Measurements from ENCODE around the gene SMARCAL1. TPM values are rescaled to one million over a fixed set of nuclear protein-coding genes. Genes with fewer than 3 reads are reported as not detected.

SMARCAL1 gene
- total RNA-seq, 4 donors from 2014 or later, result 11.9 to 18.7 (median 14.8) TPM

GRCh38 chr2:216399621-216400020, 12.7 kb upstream of the SMARCAL1 start:
- no peak overlapping the region for H3K4me3 ChIP-seq (ENCODE audit: low read depth, poor library complexity, severe bottlenecking)
- no peak for DNase-seq (ENCODE audit: low spot score in 2 of 2)
- intact Hi-C loops (cut with DNase I; ENCODE audit: low total_unique reads), result no loop called here
- 57 to 63% methylated on average over 1 of the region's 1 CpG for WGBS, 2 donors
- no peak for TF ChIP-seq POLR2A (IDR thresholded peaks at IDR 0.05)
- no peak for TF ChIP-seq CTCF (IDR thresholded peaks at IDR 0.05)

DNA sequence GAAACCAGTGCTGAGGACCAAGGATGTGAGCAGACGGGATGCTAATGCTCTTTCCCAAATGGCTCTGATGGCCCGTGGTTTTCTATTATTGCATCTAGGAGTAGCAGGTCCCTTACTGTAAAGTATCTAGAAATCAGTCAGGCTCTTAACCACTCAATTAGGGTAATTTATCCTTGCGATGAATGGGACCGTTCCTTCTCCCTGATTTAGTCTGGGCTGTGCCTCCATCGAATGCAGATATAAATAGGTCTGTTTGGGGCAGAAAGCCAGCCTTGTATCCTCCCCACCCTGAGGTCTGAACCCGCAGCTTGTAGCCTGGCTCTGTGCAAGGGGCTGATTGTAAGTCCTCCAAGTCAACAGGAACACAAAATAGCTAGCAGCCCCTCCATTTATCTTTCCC, 9.5 kb upstream of the SMARCAL1 start:
- no peak for DNase-seq (ENCODE audit: low spot score in 2 of 2)
- WGBS, 2 donors, result 75 to 79% methylated on average over 6 of the region's 6 CpGs
- TF ChIP-seq POLR2A (IDR thresholded peaks at IDR 0.05) (no peak), CTCF (IDR thresholded peaks at IDR 0.05) (no peak)
- H3K4me3 ChIP-seq (ENCODE audit: low read depth, poor library complexity, severe bottlenecking), result no peak overlapping the region
- intact Hi-C loops (cut with DNase I; ENCODE audit: low total_unique reads), result no loop called here

DNA sequence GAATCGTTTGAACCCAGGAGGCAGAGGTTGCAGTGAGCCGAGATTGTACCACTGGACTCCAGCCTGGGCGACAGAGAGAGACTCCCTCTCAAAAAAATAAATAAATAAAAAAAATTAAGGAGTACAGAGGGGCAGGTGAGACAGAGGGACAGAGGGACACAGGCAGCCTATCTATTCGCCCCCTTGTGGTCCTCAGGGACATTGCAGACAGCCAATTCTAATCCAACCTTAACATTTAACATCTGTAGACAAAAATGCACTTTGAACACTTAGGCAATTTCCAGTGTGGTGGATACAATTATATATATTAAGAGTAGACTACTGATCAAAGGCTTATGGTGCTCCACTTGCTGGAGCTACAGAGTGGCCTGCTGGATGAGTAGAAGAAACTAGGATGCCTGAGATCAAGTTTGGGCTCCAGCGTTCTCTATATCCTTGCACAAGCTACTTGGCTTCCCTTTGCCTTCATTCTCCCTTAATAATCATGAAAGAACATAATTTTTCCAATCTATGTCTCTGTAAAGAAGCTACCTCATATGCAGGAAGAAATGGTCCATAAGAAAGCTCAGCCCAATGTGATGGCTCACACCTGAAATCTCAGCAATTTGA, 8.2 kb upstream of the SMARCAL1 start:
- 64 to 67% methylated on average over 5 of the region's 5 CpGs for WGBS, 2 donors
- intact Hi-C loops (cut with DNase I; ENCODE audit: low total_unique reads), result no loop called here
- peak in 1 of 2 donors; percentile 28 for DNase-seq (ENCODE audit: low spot score in 2 of 2)
- H3K4me3 ChIP-seq (ENCODE audit: low read depth, poor library complexity, severe bottlenecking), result no peak overlapping the region
- TF ChIP-seq POLR2A (IDR thresholded peaks at IDR 0.05), result no peak
- TF ChIP-seq CTCF (IDR thresholded peaks at IDR 0.05), result peak in 1 of 3 donors; percentile 69

- H3K4me3 ChIP-seq (ENCODE audit: low read depth, poor library complexity, severe bottlenecking), result no peak overlapping the region
- DNase-seq (ENCODE audit: low spot score in 2 of 2), result no peak
- 62% methylated on average over 7 of the region's 7 CpGs for WGBS, 2 donors
- TF ChIP-seq CTCF (IDR thresholded peaks at IDR 0.05) (no peak), POLR2A (IDR thresholded peaks at IDR 0.05) (no peak)
- intact Hi-C loops (cut with DNase I; ENCODE audit: low total_unique reads), result no loop called here
Measured at GRCh38 chr2:216405588-216405987, 6.7 kb upstream of the SMARCAL1 start.

DNA sequence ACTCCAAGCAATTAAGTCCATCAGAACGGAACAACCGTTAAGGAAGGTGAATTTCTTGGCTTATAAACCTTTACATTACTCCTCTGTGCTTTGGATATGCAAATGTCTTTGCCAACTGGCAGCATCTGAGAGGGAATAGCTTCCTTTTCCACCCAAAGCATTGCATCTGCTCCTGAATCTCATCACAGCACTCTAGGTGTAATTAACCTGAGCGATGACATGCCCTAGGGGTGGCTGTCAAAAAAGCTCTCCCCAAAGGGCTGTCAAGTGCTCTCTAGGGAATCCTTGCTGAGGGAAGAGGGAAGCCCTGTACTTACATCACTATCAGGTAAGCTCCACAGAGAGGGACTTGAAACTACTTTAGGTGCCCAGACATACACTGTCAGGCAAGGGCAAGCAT, 5.5 kb upstream of the SMARCAL1 start:
- WGBS, 2 donors, result 37 to 39% methylated on average over 3 of the region's 3 CpGs
- H3K4me3 ChIP-seq (ENCODE audit: low read depth, poor library complexity, severe bottlenecking), result no peak overlapping the region
- intact Hi-C loops (cut with DNase I; ENCODE audit: low total_unique reads), result no loop called here
- no peak for DNase-seq (ENCODE audit: low spot score in 2 of 2)
- TF ChIP-seq CTCF (IDR thresholded peaks at IDR 0.05), result no peak
- TF ChIP-seq POLR2A (IDR thresholded peaks at IDR 0.05), result no peak
